ENCODE data around the gene MYO5A. TPM values are rescaled to one million over a fixed set of nuclear protein-coding genes. Genes with fewer than 3 reads are reported as not detected.

The MYO5A gene
- total RNA-seq, 1 experiment from 2014 or later = 21.8 TPM

- Mint-ChIP-seq H3K27me3 (ENCODE audit: low read depth) (no peaks in the 10 kb centered on the region), H3K36me3 (ENCODE audit: insufficient read depth in 1 of 3, low read depth in 3 of 3) (no peaks in the 10 kb centered on the region; a peak in 1 of 7 replicates), H3K9me3 (no peaks in the 10 kb centered on the region), H3K27ac (no peak overlapping the region), H3K4me3 (no peak overlapping the region; a peak in 1 of 5 replicates), H3K4me1 (peaks cover 0 to 9% of the 10 kb centered on the region in 2 experiments; a peak in 1 of 4 replicates)
- Histone ChIP-seq H3K4me2 (ENCODE audit: insufficient read depth, insufficient read length, low read length) (no peak overlapping the region), H3K79me2 (ENCODE audit: insufficient read depth, low read length) (no peaks in the 10 kb centered on the region), H3K23me2 (ENCODE audit: insufficient read length, low read depth, low read length, poor library complexity, severe bottlenecking) (no peaks in the 10 kb centered on the region), H3K9me3 (ENCODE audit: control insufficient read depth, low read depth, low read length) (no peaks in the 10 kb centered on the region), H4K20me1 (ENCODE audit: control insufficient read depth, insufficient read depth, insufficient read length) (no peaks in the 10 kb centered on the region), H3K4ac (ENCODE audit: low read depth, low read length) (no peak overlapping the region), H3K56ac (ENCODE audit: insufficient read length, low read depth, low read length) (no peak overlapping the region), H3K23ac (ENCODE audit: insufficient read length, low read depth, low read length) (no peak overlapping the region), H2BK120ac (ENCODE audit: low read depth, low read length, poor library complexity, severe bottlenecking) (no peak overlapping the region), H2BK15ac (ENCODE audit: low read depth, low read length) (no peak overlapping the region), H2AK5ac (ENCODE audit: insufficient read length, low read length) (no peak overlapping the region), H2BK12ac (ENCODE audit: insufficient read length, low read depth, low read length) (no peak overlapping the region), H3K27ac (ENCODE audit: insufficient read length, low read depth, low read length) (no peak overlapping the region), H2BK20ac (ENCODE audit: low read depth, low read length, poor library complexity, severe bottlenecking) (no peak overlapping the region), H3K9ac (ENCODE audit: extremely low read depth, insufficient read length, low read length) (no peak overlapping the region), H3K4me1 (ENCODE audit: insufficient read depth, low read length) (no peaks in the 10 kb centered on the region), H4K8ac (replicated peaks; ENCODE audit: insufficient read length, low read depth, low read length) (no peak overlapping the region), H3T11ph (ENCODE audit: low read length) (no peak overlapping the region), H3K14ac (ENCODE audit: insufficient read depth, low read length) (no peak overlapping the region), H3K18ac (ENCODE audit: insufficient read length, low read depth, low read length) (no peak overlapping the region), H2BK5ac (ENCODE audit: insufficient read length, low read length) (no peak overlapping the region), H4K5ac (ENCODE audit: insufficient read length, low read depth, low read length) (no peak overlapping the region), H3K79me1 (ENCODE audit: insufficient read depth, low read depth, low read length, poor library complexity, severe bottlenecking) (no peaks in the 10 kb centered on the region), H2AFZ (ENCODE audit: low read length) (no peak overlapping the region), H4K91ac (ENCODE audit: insufficient read length, low read depth, low read length) (no peak overlapping the region), H3K27me3 (ENCODE audit: insufficient read depth, low read length) (no peaks in the 10 kb centered on the region)
- WGBS (ENCODE audit: extremely low coverage, insufficient read length, low lambda C conversion rate) = no CpG with 5 or more reads among the region's 5 CpGs
- TF ChIP-seq CTCF (conservative IDR thresholded peaks at IDR 0.05) = no peak
- no peak for DNase-seq
Observed at GRCh38 chr15:52503788-52504496, 24.7 kb downstream of the MYO5A start.
